ENCODE measurements around the gene HOXA13. TPM values are rescaled to one million over a fixed set of nuclear protein-coding genes. Genes with fewer than 3 reads are reported as not detected.

The HOXA13 gene
- polyA plus RNA-seq, 1 experiment, result 4.6 TPM

GRCh38 chr7:27221201-27221797 is 21.4 kb upstream of the HOXA13 start:
- ChIA-PET POLR2A (interaction anchor here (0.6 kb wide), 1 partner anchor 435 kb away, joined by 4 read pairs; no protein-coding TSS in a partner anchor), CTCF (no interaction called here)
- DNase-seq (ENCODE audit: low read depth), result no peak
- H3K36me3 ChIP-seq (ENCODE audit: control insufficient read depth, insufficient read depth, low read length), result no peaks in the 10 kb centered on the region
- no peak overlapping the region for H3K4me3 ChIP-seq (ENCODE audit: low read depth, low read length)
- peaks cover 10% of the 10 kb centered on the region for H3K27me3 ChIP-seq (ENCODE audit: control insufficient read depth, insufficient read depth, low read length)
- TF ChIP-seq CTCF (IDR thresholded peaks at IDR 0.05; ENCODE audit: insufficient read depth, low read depth, low read length), result no peak

- DNase-seq (ENCODE audit: low read depth), result no peak
- no peak for TF ChIP-seq CTCF (IDR thresholded peaks at IDR 0.05; ENCODE audit: insufficient read depth, low read depth, low read length)
- H3K27me3 ChIP-seq (ENCODE audit: control insufficient read depth, insufficient read depth, low read length), result peaks cover 8% of the 10 kb centered on the region
- ChIA-PET POLR2A (no interaction called here), CTCF (no interaction called here)
- no peak overlapping the region for H3K4me3 ChIP-seq (ENCODE audit: low read depth, low read length)
- H3K36me3 ChIP-seq (ENCODE audit: control insufficient read depth, insufficient read depth, low read length), result no peaks in the 10 kb centered on the region
These were observed 20.6 kb upstream of the HOXA13 start for GRCh38 chr7:27220440-27220955.

GRCh38 chr7:27219821-27220220 is 19.9 kb upstream of the HOXA13 start:
- no peak overlapping the region for H3K4me3 ChIP-seq (ENCODE audit: low read depth, low read length)
- H3K27me3 ChIP-seq (ENCODE audit: control insufficient read depth, insufficient read depth, low read length), result peaks cover 3% of the 10 kb centered on the region; the same call in 1 of the 2 replicates
- ChIA-PET POLR2A (no interaction called here), CTCF (no interaction called here)
- no peak for DNase-seq (ENCODE audit: low read depth)
- H3K36me3 ChIP-seq (ENCODE audit: control insufficient read depth, insufficient read depth, low read length), result no peaks in the 10 kb centered on the region
- TF ChIP-seq CTCF (IDR thresholded peaks at IDR 0.05; ENCODE audit: insufficient read depth, low read depth, low read length), result no peak

- CTCF ChIA-PET, result no interaction called here
- Histone ChIP-seq H3K4me3 (ENCODE audit: low read depth, low read length) (no peak overlapping the region), H3K36me3 (ENCODE audit: control insufficient read depth, insufficient read depth, low read length) (no peaks in the 10 kb centered on the region), H3K27me3 (ENCODE audit: control insufficient read depth, insufficient read depth, low read length) (peaks cover 3% of the 10 kb centered on the region; the same call in 1 of the 2 replicates)
- TF ChIP-seq CTCF (IDR thresholded peaks at IDR 0.05; ENCODE audit: insufficient read depth, low read depth, low read length), result no peak
- no peak for DNase-seq (ENCODE audit: low read depth)
- POLR2A ChIA-PET, result no interaction called here
These were observed 18.1 kb upstream of the HOXA13 start for GRCh38 chr7:27217951-27218350.

- Histone ChIP-seq H3K27me3 (ENCODE audit: control insufficient read depth, insufficient read depth, low read length) (no peaks in the 10 kb centered on the region), H3K4me3 (ENCODE audit: low read depth, low read length) (no peak overlapping the region), H3K36me3 (ENCODE audit: control insufficient read depth, insufficient read depth, low read length) (no peaks in the 10 kb centered on the region)
- no peak for DNase-seq (ENCODE audit: low read depth)
- ChIA-PET CTCF (interaction anchor here (1.0 to 1.3 kb wide), 2 partner anchors 8 to 10 kb away, joined by 5 read pairs; no protein-coding TSS in a partner anchor), POLR2A (no interaction called here)
- no peak for TF ChIP-seq CTCF (IDR thresholded peaks at IDR 0.05; ENCODE audit: insufficient read depth, low read depth, low read length)
These were observed 15.5 kb upstream of the HOXA13 start for GRCh38 chr7:27215356-27215755.

All from BJ (cell line).